GM18868 (cell line): ENCODE measurements around the gene LAMTOR5.
"Not testable (repeated sequence)": the region's sequence is repeated elsewhere in the genome, so short reads cannot be mapped to it uniquely, and the experiment has no call there.

Experiments used
- ATAC-seq: cut with Tn5 transposase; IDR thresholded peaks from one replicate; pipeline ENCODE4 v1.9.1; 2021; ENCODE audit warnings: mild to moderate bottlenecking, moderate library complexity; ENCODE audit not compliant: unreplicated experiment

LAMTOR5 gene

GRCh38 chr1:110428946-110429345 lies 21.5 kb upstream of the LAMTOR5 start:
- ATAC-seq, result no peak

GRCh38 chr1:110426854-110427253 lies 19.4 kb upstream of the LAMTOR5 start:
- no peak for ATAC-seq

- no peak for ATAC-seq
These were observed 18.2 kb upstream of the LAMTOR5 start for GRCh38 chr1:110425612-110426152.

DNA sequence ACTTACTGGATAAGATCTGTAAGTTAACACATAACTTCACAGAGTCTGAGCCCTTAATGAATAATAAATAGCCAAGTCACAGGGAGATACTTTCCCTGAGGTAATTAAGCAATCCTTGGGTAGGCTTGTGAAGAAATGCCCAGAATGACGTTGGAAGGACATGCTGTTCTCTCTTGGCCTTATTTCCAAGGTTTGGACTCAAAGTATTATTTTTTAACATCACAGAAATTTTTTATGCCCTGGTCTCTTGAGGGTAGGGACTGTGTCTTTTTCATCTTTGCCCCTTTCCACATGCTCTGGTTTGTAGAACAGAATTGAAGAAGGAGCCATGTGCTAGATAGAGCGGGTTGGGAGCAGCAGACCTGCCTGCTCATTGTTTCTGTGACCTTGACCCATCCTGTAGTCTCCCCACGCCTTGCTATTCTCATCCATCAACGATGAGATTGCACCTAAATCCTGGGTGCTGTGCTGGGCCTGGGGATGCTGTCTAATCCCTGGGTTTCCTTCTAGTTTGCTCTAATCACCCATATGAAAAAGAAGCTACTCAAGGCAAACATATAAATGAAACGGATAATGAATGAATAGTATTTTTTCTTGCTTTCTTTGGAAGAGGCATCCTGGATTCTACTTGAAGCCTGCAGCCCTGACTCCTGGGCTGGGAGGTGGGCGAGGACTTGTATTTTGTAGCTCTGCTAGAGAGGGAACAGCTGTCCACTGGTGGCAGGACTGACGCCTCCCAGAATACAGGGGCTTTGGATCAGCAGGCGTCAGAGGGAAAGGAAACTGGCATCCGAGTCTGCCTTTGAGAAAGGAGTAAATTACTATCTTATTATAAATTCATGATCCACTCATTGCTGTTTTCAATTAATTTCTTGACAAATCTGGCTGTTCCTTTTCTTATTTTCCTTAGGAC lies 17.5 kb upstream of the LAMTOR5 start:
- no peak for ATAC-seq

DNA sequence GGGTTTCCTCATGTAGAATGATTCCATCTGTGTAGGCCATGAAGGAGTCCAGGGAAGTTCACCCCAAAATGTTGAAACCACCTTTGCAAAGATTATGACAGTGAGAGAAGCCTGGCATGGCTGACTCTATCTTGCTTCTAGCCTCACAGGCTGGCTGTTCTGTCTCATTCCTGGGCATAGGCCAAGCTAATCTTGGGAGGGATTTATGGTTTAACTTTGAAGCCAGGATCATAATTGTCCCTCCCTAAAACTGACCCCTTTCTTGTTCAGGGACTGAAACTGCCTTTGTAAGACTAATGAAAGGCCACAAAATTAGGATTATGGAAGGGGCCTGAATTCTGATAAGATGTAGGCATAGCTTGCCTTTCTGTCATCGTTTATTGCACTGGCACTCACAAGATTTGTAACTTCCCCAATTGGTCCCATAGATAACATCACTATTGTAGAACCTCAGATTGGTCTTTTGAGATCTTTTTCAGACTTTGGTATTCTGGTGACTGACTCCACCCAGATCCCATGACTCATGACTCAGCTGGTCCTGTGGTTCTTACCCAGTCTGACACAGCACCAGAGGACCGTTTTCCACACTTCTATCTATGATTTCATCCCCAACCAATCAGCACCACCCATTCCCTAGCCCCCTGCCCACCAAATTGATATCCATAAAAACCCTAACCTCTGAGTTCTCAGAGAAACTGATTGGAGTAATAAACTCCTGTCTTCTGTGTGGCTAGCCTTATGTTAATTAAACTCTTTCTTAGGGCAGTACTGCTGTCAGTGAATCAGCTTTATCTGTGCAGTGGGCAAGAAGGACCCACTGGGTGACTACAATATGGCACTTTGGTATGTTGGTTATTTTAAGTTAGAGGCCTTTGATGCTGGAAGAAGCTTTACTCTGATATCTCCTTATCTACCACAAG lies 13.6 kb upstream of the LAMTOR5 start:
- no peak for ATAC-seq

DNA sequence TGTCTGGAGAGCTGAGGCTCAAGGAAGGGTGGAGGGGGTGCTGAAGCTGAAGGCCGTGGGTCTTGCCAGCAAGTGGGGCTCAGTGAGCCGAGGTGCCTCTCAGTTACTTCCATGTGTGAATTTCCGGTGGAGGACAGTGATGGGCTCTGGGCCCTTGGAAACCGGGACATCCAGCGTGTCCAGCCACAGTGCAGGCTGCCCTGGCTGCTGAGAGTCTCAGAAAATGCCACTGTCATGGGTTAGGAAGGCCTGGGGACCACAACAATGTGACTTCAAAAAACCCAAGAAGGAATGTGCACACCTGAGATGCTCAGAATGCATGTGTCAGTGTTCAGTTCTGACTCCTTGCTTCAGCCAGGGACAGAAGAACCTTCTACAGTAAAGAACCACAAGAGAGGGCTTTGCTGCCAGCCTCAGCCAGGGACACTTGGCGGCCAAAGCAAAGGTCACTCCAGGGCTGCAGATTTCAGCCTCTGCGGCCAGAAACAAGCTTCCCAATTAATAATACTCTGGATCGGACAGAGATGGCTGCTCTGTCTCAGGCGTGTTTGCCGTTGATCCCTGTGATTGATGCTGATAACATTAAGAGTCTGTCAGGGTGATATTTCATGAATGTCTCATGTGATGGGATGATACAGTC lies 12.6 kb upstream of the LAMTOR5 start:
- no peak for ATAC-seq

- ATAC-seq, result no peak
These were observed 11.2 kb upstream of the LAMTOR5 start for GRCh38 chr1:110418729-110419128.

- ATAC-seq, result not testable (repeated sequence)
These were observed 5.6 kb upstream of the LAMTOR5 start for GRCh38 chr1:110413045-110413444.

- ATAC-seq, result peak; percentile 62
These were observed 5.1 kb upstream of the LAMTOR5 start for GRCh38 chr1:110412576-110412975.

- no peak for ATAC-seq
These were observed 3.8 kb upstream of the LAMTOR5 start for GRCh38 chr1:110411173-110411735.

- ATAC-seq, result no peak
These were observed 1.8 kb upstream of the LAMTOR5 start for GRCh38 chr1:110409316-110409715.

DNA sequence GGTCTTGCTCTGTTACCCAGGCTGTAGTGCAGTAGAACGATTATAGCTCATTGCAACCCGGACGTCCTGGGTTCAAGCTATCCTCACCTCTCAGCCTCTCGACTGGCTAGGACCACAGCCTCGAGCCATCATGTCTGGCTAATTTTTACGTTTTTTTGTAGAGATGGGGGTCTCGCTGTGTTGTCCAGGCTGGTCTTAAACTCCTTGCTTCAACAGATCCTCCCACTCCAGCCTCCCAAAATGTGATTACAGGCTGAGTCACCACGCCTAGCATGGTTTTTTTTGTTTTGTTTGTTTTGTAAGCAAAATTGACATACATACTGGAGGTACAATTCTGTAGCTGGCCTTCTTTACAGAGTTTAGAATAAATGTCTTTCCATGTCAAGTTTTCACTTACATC lies 994 bp upstream of the LAMTOR5 start:
- ATAC-seq, result no peak

- not testable (repeated sequence) for ATAC-seq
These were observed 1.1 kb downstream of the LAMTOR5 start for GRCh38 chr1:110406407-110406806.

GRCh38 chr1:110404401-110404800 lies 3.1 kb downstream of the LAMTOR5 start:
- no peak for ATAC-seq

DNA sequence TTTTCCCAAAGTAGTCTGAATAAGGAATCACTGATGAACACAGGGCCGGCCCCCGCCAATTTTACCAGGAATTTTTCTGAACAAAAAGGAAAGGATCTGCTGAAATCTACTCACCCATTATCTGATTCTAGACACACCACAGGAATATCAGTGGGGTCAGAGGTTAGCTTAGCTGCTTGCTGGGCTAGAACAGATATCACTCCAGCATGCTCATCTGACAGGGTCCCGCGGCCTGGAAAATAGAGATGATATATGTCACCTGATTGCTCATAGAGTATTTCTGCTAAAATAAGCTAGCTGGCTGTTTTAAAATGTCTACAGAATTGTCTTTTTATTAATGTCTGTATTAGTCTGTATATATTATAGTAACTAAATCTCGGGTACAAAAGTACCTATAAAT lies 3.7 kb downstream of the LAMTOR5 start:
- ATAC-seq, result no peak

DNA sequence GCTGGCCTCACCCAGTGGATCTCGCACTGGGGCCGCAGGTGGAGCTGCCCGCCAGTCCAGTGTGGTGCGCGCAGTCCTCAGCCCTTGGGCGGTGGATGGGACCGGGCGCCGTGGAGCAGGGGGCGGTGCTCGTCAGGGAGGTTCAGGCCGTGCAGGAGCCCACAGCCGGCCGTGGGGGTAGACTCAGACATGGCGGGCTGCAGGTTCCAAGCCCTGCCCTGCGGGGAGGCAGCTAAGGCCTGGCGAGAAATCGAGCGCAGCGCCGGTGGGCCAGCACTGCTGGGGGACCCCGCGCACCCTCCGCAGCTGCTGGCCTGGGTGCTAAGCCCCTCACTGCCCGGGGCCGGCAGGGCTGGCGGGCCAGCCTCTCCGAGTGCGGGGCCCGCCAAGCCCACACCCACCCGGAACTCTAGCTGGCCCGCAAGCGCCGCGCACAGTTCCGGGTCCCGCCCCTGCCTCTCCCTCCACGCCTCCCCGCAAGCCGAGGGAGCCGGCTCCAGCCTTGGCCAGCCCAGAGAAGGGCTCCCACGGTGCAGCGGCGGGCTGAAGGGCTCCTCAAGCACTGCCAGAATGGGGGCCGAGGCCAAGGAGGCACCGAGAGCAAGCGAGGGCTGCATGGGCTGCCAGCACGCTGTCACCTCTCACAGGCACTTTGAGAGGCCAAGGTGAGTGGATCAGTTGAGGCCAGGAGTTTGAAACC lies 11.1 kb downstream of the LAMTOR5 start:
- not testable (repeated sequence) for ATAC-seq

DNA sequence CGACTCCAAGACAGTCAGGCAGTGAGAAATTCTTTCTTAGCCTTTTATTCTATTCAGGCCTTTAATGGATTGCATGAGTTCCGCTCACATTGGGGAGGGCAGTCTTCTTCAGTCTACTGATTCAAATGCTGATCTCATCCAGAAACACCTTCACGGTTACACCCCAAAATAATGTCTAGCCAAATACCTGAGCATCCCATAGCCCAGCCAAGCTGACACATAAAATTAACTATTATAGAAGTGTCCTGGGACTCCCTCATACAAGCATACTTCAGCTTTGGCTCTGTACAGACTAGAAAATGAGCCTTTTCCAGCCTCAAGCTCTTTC lies 13.0 kb downstream of the LAMTOR5 start:
- no peak for ATAC-seq

GRCh38 chr1:110393691-110394492 lies 13.6 kb downstream of the LAMTOR5 start:
- ATAC-seq, result no peak

DNA sequence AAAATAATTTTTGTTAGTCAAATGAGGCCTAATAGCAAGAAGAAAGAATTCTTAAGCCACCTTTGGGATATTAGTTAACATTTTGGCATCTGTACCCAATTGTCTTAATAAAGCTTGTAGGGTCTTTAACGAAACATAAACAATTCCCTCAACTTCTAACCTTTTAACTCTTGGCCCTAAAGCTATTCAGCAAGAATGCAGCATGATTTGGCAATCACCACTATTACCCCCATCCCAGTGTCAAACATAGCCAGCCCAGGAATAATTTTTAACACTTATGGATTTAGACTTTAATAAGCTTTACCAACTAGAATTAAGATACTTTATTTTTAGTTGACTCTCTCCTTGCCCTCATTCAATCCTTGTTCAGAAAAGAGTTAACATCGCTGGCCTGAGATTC lies 14.2 kb downstream of the LAMTOR5 start:
- no peak for ATAC-seq
